HFF-Myc (cell line): ENCODE results near the gene ANGPTL8.

Experiments
- DNase-seq: peaks from one replicate; pipeline ENCODE4 v3.0.0-alpha.2; 2011; ENCODE audit warnings: low read depth; ENCODE audit errors: extremely low read depth
- H3K4me3 ChIP-seq: replicated peaks from 2 replicates; pipeline ENCODE4 v1.5.1; 2011; ENCODE audit warnings: low read depth, mild to moderate bottlenecking, control low read depth, low read length
- CTCF ChIP-seq: IDR thresholded peaks from 2 replicates; pipeline ENCODE4 v1.5.1; 2012; ENCODE audit warnings: mild to moderate bottlenecking, low read depth, low read length, control low read depth; ENCODE audit errors: missing control alignments

ANGPTL8 gene

GRCh38 chr19:11227195-11227886 lies 12.1 kb upstream of the ANGPTL8 start:
- no peak for DNase-seq
- peak; percentile 33 for TF ChIP-seq CTCF
- no peak overlapping the region for H3K4me3 ChIP-seq

- DNase-seq: no peak
- no peak overlapping the region for H3K4me3 ChIP-seq
- TF ChIP-seq CTCF: no peak
Measured at GRCh38 chr19:11230621-11231386, 8.6 kb upstream of the ANGPTL8 start.

GRCh38 chr19:11232555-11232954 lies 6.9 kb upstream of the ANGPTL8 start:
- DNase-seq: no peak
- TF ChIP-seq CTCF: no peak

DNA sequence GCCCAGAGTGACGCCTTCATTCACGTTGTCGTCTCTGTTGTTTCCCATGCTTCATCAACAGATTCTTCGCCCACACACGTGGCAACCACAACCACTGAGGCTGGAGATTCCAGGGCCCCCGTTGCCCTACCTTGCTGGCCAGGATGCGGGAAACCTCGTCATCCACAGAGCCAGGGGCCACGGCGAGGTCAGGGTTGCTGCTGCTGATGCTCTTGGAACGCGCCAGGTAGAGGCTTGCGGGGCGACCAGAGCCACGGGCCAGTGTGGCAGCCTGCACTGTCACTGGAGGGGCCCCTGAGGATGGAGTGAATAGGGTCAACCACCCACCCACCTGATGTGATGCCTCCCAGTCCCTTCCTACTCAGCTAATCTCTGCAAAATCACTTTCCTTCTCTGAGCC lies 6.3 kb upstream of the ANGPTL8 start:
- no peak for TF ChIP-seq CTCF
- H3K4me3 ChIP-seq: no peak overlapping the region
- DNase-seq: no peak

More at GRCh38 chr19:11232555-11232954, 6.9 kb upstream of the ANGPTL8 start:
- H3K4me3 ChIP-seq: no peak overlapping the region

GRCh38 chr19:11234486-11235075 lies 4.8 kb upstream of the ANGPTL8 start:
- no peak overlapping the region for H3K4me3 ChIP-seq
- no peak for DNase-seq
- no peak for TF ChIP-seq CTCF

DNA sequence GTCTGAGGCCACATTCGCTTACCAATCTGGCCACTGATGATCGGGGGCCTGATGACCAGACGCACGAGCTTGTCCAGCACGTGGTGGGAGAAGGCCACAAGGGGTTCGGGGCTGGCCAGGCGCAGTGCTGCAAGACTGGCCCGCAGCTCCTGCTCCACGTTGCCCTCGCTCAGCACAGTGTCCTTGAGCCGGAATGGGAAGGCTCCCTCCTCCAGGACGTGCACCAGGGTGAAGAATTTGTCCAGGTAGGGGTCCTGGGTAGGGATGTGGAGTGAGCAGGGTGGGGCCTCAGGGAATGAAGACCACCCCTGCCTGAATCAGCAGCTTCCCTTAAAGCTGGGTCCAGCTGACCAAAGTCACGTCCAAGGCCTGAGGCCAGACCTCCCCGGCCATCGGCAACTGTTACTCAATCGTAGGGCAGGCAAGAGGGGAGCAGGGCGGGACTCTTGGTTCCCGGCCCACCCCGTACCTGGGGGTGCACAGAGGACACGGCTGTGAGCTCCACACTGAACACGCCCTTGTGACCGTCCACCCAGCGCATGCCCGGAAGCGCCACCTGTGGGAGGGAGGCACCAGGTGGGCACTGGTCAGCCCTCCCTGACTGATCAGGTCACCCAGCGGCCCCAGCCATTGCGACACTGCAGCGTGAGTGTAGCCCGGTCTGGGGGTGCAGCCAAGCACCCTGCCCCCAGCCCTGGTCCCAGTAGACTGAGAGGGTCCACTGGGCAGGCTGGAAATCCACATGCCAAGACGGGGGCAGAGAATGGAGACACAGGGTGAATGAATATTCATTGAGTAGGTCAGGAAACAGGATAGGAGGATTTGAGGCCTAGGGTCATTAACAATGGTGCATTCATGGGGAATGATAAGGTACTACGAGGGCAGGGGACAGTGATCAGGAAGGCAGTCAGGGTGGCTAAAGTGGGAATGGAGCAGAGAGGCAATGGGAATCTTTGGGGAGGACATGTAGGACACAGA lies 2.8 kb upstream of the ANGPTL8 start:
- no peak overlapping the region for H3K4me3 ChIP-seq
- no peak for TF ChIP-seq CTCF
- DNase-seq: no peak
